ENCODE measurements around the gene USP31.

DNA sequence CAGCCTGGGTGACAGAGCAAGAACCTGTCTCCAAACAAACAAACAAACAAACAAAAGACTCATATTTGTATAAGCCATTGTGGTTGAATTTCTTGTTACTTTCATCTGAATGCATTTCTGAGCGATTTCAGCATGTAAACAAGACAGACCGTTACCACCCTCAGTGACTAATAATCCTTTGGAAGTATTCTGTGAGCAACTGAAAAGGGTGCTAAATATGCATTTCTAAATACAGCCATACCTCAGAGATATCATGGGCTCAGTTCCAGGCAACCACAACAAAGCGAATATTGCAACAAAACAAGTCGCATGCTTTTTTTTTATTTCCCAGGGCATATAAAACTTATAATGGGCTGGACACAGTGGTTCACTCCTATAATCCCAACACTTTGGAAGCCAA, 109.0 kb downstream of the USP31 start:
- TF ChIP-seq GATA2 (IDR thresholded peaks at IDR 0.05; ENCODE audit: low read depth, low read length): no peak
- no peak for TF ChIP-seq GATA3 (IDR thresholded peaks at IDR 0.05; ENCODE audit: low read depth, low read length)

Measured in SH-SY5Y (cell line).